Body of pancreas (tissue), 4 donors: ENCODE measurements around the gene RALA. TPM values are rescaled to one million over a fixed set of nuclear protein-coding genes. Genes with fewer than 3 reads are reported as not detected.

ENCODE experiments used
- ATAC-seq: fragments of 150-250 bp; one replicate; pipeline ENCODE4 v1.9.1; 2016
- DNase-seq, 4 donors: peaks; one replicate each; pipeline ENCODE4 v3.0.0-alpha.2; 2019
- H3K27ac ChIP-seq, 4 donors: fragments of 200-600 bp; sonication (generic); 1 replicate in 3 of 4; 2 replicates in 1 of 4; pipeline versions ENCODE4 v1.5.1 to v1.6.1; 2016 to 2019; ENCODE audit warnings: mild to moderate bottlenecking in 1 of 4, mixed read lengths in 1 of 4, moderate library complexity in 1 of 4
- H3K27me3 ChIP-seq, 2 donors: fragments of 200-600 bp; sonication (generic); one replicate each; pipeline ENCODE4 v1.6.0; 2016; ENCODE audit warnings: mild to moderate bottlenecking in 1 of 2
- H3K36me3 ChIP-seq, 2 donors: fragments of 200-600 bp; sonication (generic); replicated peaks in 1 of 2; 2 replicates each; pipeline ENCODE4 v1.5.1; 2016; ENCODE audit warnings: low read depth in 2 of 2; ENCODE audit not compliant: insufficient read depth in 1 of 2
- H3K4me1 ChIP-seq: fragments of 200-600 bp; sonication (generic); one replicate; pipeline ENCODE4 v1.6.0; 2016
- H3K4me3 ChIP-seq, 2 donors: fragments of 200-600 bp; sonication (generic); 1 replicate in 1 of 2; 2 replicates in 1 of 2; pipeline ENCODE4 v1.5.1; 2016 to 2019
- H3K9me3 ChIP-seq, 3 donors: fragments of 200-600 bp; sonication (generic); 1 replicate in 2 of 3; 2 replicates in 1 of 3; pipeline ENCODE4 v1.5.1; 2016
- CTCF ChIP-seq, 7 experiments: fragments of 450-650 bp in 4 of 7; fragments of 200-600 bp in 3 of 7; sonication (generic) in 3 of 7; IDR thresholded peaks; one replicate each; pipeline ENCODE4 v1.5.1; 2016 to 2019; ENCODE audit warnings: antibody characterized with exemption in 7 of 7
- POLR2A ChIP-seq, 3 donors: fragments of 450-650 bp; IDR thresholded peaks; one replicate each; pipeline ENCODE4 v1.6.1; 2016; ENCODE audit warnings: antibody characterized with exemption in 3 of 3, mild to moderate bottlenecking in 2 of 3
- WGBS, 2 donors: methylation state at CpG; one replicate each; pipeline ENCODE4 v1.1.5; 2017; 5-methylcytosine and 5-hydroxymethylcytosine counted together
- intact Hi-C: fragments of 100-400 bp; cut with DNase I; formaldehyde crosslinking; loops from one replicate; pipeline ENCODE4 v1.15.1; 2023
- total RNA-seq, 2 donors: library from RNA; depleted of rRNA; stranded (reverse); fragments of >200 nt; gene quantifications; one replicate each; pipeline ENCODE4 v1.1.0, GENCODE V29; 2016

RALA gene
- total RNA-seq, 2 donors from 2014 or later = 10.5 to 14.5 TPM

DNA sequence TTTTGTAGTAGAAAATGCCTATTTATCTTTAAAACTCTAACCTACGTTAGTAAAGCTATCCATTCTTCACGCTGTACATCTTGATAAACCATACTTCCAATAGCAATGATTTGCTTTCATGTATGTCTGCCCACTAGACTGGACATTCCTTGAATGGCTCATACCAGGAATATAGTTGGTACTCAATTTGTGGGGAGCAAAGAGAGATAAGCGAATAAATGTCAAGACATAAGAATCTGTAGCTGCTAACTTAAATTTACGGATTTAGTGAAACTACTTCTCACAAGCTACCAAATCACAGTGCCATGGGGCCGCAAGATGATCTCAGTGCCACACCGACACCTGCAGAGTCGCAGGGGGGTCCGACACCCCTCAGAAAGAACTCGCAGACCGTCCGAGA lies 763 bp upstream of the RALA start:
- ATAC-seq (no peak), DNase-seq (no peak)
- Histone ChIP-seq H3K4me3 (peak overlapping the region; percentile 60 to 76), H3K9me3 (no peaks in the 10 kb centered on the region), H3K27ac (peak overlapping the region; percentile 37 to 88 (median 85)), H3K4me1 (peaks cover 43% of the 10 kb centered on the region), H3K36me3 (no peaks in the 10 kb centered on the region), H3K27me3 (no peaks in the 10 kb centered on the region)
- intact Hi-C loops = no loop called here
- TF ChIP-seq POLR2A (IDR thresholded peaks at IDR 0.05) (no peak), CTCF (IDR thresholded peaks at IDR 0.05) (no peak)
- WGBS, 2 donors = 23 to 29% methylated on average over 9 to 11 of the region's 11 CpGs

GRCh38 chr7:39623732-39624441 lies 515 bp downstream of the RALA start:
- peaks cover 49% of the 10 kb centered on the region for H3K4me1 ChIP-seq
- H3K27ac ChIP-seq = peak overlapping the region; percentile 37 to 88 (median 85)

DNA sequence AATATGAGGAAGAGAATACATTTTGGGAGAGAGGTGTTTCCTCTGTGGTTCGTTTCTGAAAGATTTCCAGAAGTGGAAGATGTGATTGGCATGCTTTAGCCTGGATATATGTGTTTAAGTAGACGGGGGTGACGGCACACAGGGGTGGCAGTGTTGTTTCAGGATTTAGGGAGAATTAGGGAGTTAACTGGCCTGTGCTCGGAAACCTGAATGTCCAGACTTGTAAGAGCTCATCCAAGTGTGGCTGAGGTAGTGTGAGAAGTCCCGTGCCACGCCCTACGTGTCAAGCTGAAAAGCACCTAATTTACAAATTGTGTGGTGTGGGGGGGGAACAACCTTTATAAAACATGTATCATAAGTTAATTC lies 1.1 kb downstream of the RALA start:
- DNase-seq (peak in 1 of 4 donors; percentile 14), ATAC-seq (no peak)
- Histone ChIP-seq H3K27ac (peak overlapping the region in 3 of 4 donors; percentile 83 to 88 (median 87)), H3K9me3 (no peaks in the 10 kb centered on the region), H3K27me3 (no peaks in the 10 kb centered on the region), H3K4me3 (peak overlapping the region; percentile 60 to 76), H3K36me3 (no peaks in the 10 kb centered on the region), H3K4me1 (peaks cover 49% of the 10 kb centered on the region)
- no peak for TF ChIP-seq CTCF (IDR thresholded peaks at IDR 0.05)
- no peak for TF ChIP-seq POLR2A (IDR thresholded peaks at IDR 0.05)
- WGBS, 2 donors = 3 to 4% methylated on average over 7 of the region's 7 CpGs
- intact Hi-C loops = no loop called here

More at GRCh38 chr7:39623732-39624441, 515 bp downstream of the RALA start:
- ATAC-seq (peak; percentile 63), DNase-seq (peak in 3 of 4 donors; percentile 15 to 35 (median 22))
- Histone ChIP-seq H3K27me3 (no peaks in the 10 kb centered on the region), H3K4me3 (peak overlapping the region; percentile 60 to 76), H3K36me3 (no peaks in the 10 kb centered on the region), H3K9me3 (no peaks in the 10 kb centered on the region)
- 0% methylated on average over 19 to 51 of the region's 68 CpGs for WGBS, 2 donors
- intact Hi-C loops = no loop called here
- TF ChIP-seq POLR2A (IDR thresholded peaks at IDR 0.05) = no peak
- TF ChIP-seq CTCF (IDR thresholded peaks at IDR 0.05) = no peak

DNA sequence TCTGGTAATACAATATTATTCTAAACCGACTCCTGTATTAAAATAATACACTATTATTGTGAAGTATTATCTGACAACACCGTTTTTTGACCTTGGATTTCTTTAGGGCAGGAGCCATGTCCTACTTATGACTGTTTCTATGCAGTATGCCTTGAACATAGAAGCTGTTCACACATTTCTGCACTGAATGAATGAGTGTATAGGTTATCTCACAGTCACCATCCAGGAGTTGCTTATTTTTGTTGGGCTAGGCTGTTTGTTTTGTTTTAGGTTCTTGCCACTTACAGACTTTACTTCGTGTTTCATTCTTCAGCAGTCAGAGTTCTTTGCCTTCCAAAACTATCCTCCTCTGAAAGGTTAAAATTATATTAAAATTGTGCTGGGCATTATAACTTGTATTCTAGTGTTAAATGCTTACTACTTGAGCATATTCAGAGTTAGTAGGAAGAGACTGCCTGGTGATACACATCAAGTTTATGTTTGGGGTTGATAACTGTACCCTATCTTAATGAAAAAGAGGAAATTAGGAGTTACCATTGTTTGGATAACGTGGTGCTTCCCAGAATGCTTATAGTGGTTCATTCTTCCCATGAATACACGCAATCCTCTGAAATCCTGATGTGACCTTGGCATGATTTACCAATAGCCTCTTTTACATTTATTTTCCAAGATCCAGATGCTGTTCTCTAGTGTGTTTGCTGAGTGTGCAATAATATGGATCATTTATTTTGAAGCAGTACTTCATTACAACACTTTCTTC lies 1.7 kb downstream of the RALA start:
- Histone ChIP-seq H3K27me3 (no peaks in the 10 kb centered on the region), H3K4me1 (peaks cover 49% of the 10 kb centered on the region), H3K36me3 (no peaks in the 10 kb centered on the region), H3K27ac (peak overlapping the region in 1 of 4 donors; percentile 87), H3K9me3 (no peaks in the 10 kb centered on the region), H3K4me3 (no peak overlapping the region)
- TF ChIP-seq CTCF (IDR thresholded peaks at IDR 0.05) (no peak), POLR2A (IDR thresholded peaks at IDR 0.05) (no peak)
- 8 to 11% methylated on average over 5 of the region's 5 CpGs for whole genome bisulfite sequencing, 2 donors
- ATAC-seq (no peak), DNase-seq (no peak)
- intact Hi-C loops = no loop called here
